Fibroblast of villous mesenchyme (primary cell): Measurements from ENCODE around the gene CELF4. TPM values are rescaled to one million over a fixed set of nuclear protein-coding genes. Genes with fewer than 3 reads are reported as not detected.

ENCODE experiments used
- DNase-seq: peaks from one replicate; pipeline ENCODE4 v3.0.0-alpha.2; 2010; ENCODE audit warnings: low read depth
- H3K4me3 ChIP-seq: 2 replicates; pipeline ENCODE4 v1.5.1; 2011; ENCODE audit warnings: low read depth, mild to moderate bottlenecking, low read length
- CTCF ChIP-seq: IDR thresholded peaks from 2 replicates; pipeline ENCODE4 v1.5.1; 2012; ENCODE audit warnings: low read depth, mild to moderate bottlenecking, low read length; ENCODE audit not compliant: insufficient read depth
- total RNA-seq: library from RNA; depleted of rRNA; stranded (reverse); fragments of >200 nt; gene quantifications from 2 replicates; pipeline ENCODE4 v1.2.3, GENCODE V29; 2012

Gene CELF4
- total RNA-seq, 1 donor: not detected

GRCh38 chr18:37248281-37248680 is 317.3 kb downstream of the CELF4 start:
- H3K4me3 ChIP-seq: no peak overlapping the region
- DNase-seq: no peak
- no peak for TF ChIP-seq CTCF

GRCh38 chr18:37247497-37248161 is 318.0 kb downstream of the CELF4 start:
- H3K4me3 ChIP-seq: no peak overlapping the region
- TF ChIP-seq CTCF: no peak
- no peak for DNase-seq

GRCh38 chr18:37246779-37247340 is 318.7 kb downstream of the CELF4 start:
- DNase-seq: no peak
- TF ChIP-seq CTCF: no peak
- H3K4me3 ChIP-seq: no peak overlapping the region

- no peak overlapping the region for H3K4me3 ChIP-seq
- TF ChIP-seq CTCF: no peak
- DNase-seq: no peak
These were observed 321.0 kb downstream of the CELF4 start for GRCh38 chr18:37244618-37245017.

GRCh38 chr18:37243741-37244140 is 321.9 kb downstream of the CELF4 start:
- TF ChIP-seq CTCF: no peak
- no peak overlapping the region for H3K4me3 ChIP-seq
- no peak for DNase-seq

GRCh38 chr18:37242826-37243560 is 322.6 kb downstream of the CELF4 start:
- DNase-seq: no peak
- TF ChIP-seq CTCF: no peak
- H3K4me3 ChIP-seq: no peak overlapping the region

GRCh38 chr18:37242091-37242490 is 323.5 kb downstream of the CELF4 start:
- no peak overlapping the region for H3K4me3 ChIP-seq
- TF ChIP-seq CTCF: no peak
- no peak for DNase-seq
